GM10847 (cell line): Measurements from ENCODE around the gene MLYCD.

Experiments
- POLR2A ChIP-seq: IDR thresholded peaks from 2 replicates; pipeline ENCODE4 v1.6.1; 2011; ENCODE audit not compliant: insufficient read length; ENCODE audit errors: extremely low read depth

MLYCD gene

DNA sequence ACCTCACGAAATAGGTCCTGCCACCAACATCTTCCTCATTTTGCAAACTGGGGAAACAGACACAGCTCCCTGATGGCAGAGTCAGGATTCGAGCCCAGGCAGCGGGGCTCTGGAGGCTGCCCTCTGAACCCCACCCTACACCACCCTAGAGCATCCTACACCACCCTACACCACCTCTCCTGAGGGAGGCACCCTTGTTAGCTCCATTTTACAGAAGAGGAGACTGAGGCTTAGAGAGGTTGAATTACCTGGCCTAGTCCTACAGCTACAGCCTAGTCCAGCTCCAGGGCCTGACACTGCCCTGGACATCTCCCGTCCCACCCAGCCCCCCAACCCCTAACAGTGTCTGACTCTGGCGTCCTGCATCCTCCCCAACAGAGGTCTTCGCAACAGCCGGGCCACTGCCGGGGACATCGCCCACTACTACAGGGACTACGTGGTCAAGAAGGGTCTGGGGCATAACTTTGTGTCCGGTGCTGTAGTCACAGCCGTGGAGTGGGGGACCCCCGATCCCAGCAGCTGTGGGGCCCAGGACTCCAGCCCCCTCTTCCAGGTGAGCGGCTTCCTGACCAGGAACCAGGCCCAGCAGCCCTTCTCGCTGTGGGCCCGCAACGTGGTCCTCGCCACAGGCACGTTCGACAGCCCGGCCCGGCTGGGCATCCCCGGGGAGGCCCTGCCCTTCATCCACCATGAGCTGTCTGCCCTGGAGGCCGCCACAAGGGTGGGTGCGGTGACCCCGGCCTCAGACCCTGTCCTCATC is 65.9 kb downstream of the MLYCD start:
- no peak for TF ChIP-seq POLR2A

DNA sequence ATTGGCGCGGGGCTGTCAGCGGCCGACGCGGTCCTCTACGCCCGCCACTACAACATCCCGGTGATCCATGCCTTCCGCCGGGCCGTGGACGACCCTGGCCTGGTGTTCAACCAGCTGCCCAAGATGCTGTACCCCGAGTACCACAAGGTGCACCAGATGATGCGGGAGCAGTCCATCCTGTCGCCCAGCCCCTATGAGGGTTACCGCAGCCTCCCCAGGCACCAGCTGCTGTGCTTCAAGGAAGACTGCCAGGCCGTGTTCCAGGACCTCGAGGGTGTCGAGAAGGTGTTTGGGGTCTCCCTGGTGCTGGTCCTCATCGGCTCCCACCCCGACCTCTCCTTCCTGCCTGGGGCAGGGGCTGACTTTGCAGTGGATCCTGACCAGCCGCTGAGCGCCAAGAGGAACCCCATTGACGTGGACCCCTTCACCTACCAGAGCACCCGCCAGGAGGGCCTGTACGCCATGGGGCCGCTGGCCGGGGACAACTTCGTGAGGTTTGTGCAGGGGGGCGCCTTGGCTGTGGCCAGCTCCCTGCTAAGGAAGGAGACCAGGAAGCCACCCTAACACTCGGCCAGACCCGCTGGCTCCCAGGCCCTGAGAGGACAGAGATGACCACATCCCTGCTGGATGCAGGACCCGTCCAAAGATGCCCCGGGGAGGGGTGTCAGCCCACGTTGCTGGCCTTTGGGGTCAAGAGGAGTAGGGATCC is 66.7 kb downstream of the MLYCD start:
- no peak for TF ChIP-seq POLR2A

DNA sequence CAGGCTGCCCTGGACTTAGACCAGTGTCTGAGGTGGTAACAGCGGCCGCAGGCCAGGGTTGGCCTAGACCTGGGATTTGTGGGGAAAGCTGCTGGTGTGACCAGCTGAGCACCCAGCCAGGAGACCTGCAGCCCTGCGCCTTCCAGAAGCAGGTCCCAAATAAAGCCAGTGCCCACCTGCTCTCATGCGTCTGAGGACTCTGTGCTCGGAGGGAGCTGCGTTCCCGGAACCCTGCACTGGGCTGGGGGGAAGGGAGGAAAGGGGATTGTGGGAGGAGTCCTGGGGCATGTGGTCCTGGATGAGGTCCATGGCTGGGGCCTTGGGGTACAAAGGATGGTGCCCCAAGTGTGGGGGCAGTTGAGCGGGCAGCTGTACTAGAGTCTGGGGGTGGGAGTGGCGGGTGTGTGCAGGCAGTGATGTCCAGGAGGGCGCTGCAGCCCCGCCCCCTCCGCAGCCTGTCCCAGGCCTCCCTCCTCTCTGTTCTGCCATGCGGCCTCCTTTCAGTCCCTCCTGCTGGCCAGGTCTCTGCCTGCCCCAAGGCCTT is 67.3 kb downstream of the MLYCD start:
- no peak for TF ChIP-seq POLR2A

DNA sequence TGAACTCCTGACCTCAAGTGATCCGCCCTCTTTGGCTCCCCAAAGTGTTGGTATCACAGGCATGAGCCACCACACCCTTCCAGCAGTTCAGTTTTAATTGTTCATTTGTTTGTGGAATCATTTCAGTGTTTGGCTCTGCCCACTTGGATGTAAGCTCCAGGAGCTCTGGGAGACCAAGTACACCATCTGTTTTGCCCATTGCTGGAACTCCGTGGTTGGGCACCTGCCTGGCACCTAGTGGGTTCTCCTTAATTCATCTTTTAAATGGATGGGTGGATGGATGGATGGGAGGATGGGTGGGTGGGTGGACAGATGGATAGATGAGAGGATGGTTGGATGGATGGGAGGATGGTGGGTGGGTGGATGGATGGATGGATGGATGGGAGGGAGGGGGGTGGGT is 68.2 kb downstream of the MLYCD start:
- TF ChIP-seq POLR2A, result no peak

DNA sequence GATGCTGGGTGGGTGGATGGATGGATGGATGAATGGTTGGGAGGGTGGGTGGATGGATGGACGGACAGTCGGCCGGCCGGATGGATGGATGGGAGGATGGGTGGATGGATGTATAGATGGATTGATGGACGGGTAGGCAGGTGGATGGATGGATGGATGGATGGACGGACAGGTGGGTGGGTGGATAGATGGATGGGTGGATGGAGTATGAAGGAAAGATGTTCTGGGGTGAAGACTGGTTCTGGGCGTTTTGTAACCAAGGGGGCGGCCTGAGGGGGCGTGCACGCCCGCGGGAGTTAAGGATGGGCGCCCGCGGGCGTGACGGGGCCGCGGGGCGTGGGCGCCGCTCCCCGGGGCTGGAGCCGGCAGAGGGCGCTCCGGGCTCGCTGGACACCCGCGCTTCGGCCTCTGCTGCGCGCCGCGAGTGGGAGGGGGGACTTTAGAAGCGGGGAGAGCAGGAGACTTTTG is 69.0 kb downstream of the MLYCD start, which contains the start of gene NECAB2:
Gene NECAB2, plus strand, starts transcription at position 407 of the 468 bp plus-strand sequence. CDS start 405 bp downstream, outside the sequence.
- no peak for TF ChIP-seq POLR2A

DNA sequence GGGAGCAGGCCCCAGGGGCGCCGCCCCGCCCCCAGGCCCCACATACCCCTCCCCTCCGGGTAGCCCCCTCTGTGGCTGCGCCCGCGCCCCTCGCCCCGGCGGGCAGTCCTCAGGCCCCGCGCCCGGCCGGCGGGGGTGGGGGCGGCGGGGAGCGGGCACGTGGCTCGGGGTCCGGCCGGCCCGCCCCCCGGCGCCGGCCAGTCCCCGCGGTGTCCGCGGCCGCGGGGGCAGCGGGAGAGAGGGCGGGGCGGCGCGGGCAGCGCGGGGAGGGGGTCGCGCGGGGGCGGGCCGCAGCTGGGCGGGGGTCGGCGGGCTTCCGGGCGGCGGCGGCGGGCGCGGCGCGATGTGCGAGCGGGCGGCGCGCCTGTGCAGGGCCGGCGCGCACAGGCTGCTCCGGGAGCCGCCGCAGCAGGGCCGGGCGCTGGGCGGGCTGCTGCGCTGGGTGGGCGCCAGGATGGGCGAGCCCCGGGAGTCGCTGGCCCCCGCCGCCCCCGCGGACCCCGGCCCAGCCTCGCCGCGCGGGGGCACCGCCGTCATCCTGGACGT is 69.5 kb downstream of the MLYCD start:
- TF ChIP-seq POLR2A, result no peak

DNA sequence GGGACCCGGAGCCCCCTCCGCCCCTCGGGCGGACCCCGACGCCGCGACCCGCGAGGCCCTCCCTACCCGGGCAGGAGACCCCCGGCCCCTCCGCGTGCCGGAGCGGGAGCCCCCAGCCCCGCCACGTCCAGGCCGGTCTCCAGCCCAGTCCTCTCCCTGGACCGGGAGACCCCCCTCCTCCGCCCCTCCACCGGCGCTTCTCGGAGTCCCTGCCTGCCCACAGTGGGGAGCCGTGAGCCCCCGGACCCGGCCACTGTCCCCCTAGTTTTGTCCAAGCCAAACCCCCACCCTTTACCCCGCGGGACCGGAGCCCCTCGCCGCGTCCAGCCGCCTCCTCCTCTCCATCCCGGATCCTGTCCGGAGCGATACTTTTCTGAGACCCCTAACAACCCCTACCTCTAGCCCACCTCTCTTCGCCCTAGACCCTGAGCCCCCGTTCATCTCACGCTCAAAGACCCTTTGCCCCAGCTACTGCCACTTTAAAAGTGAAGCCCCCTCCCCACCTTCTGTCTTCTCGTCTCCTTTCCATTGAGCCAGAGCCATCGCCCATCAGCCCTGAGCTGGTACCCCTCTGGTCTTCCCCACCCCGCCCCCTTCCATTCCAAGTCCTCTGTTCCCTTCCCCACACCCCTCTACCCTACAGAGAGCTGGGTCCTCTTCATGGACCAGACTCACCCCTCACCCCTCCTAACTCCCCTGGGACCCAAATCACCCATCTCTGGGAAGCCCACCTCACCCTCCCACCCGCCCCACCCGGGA is 70.2 kb downstream of the MLYCD start:
- TF ChIP-seq POLR2A, result no peak

DNA sequence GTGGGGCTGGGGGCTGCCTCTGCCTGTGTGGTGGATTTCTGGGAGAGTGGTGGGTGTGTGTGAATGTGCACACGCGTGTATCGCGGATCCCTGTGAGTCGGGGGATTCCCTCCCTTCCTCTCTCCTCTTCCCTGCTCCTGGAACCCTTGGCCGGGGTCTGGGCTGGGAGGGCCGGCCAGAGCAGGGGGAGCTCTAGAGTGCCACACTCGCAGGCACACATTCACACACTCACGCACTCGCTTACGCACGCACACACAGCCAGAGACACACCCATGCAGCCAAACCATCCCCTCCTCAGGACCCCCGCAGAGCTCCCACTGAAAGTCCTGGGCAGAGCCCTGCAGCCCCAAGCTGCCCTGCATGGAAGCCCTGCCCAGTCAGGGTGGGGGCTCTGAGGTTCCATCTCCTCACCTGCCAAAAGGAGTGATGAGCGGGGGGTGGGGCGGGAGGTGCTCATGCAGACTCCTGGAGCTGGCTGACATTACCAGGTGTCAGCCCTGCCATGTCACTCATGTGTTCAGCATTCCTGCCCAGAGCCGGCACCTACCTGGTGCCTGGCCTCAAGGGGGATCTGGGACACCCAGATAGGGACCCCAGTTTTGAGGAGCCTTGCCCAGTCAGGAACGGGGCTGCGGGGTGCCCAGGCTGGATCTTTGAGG is 71.0 kb downstream of the MLYCD start:
- TF ChIP-seq POLR2A, result no peak

DNA sequence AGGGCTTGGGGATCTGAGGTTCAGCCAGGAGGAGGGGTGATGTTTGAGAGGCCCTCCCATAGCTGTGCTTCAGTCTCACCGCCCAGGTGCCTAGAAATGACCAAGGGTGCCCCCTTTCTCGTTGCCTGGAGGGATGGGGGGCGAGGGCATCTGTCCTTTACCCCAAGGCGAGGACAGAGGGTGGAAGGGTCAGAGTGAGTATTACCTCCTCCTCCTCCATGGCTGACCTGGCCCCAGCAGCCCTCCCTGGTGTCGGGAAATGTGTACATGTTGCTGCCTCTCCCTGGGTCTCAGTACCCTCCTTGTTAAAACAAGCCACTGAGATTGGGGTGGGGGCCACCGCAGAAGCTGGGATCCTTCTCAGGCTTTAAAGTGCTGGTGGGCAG is 71.5 kb downstream of the MLYCD start:
- no peak for TF ChIP-seq POLR2A

DNA sequence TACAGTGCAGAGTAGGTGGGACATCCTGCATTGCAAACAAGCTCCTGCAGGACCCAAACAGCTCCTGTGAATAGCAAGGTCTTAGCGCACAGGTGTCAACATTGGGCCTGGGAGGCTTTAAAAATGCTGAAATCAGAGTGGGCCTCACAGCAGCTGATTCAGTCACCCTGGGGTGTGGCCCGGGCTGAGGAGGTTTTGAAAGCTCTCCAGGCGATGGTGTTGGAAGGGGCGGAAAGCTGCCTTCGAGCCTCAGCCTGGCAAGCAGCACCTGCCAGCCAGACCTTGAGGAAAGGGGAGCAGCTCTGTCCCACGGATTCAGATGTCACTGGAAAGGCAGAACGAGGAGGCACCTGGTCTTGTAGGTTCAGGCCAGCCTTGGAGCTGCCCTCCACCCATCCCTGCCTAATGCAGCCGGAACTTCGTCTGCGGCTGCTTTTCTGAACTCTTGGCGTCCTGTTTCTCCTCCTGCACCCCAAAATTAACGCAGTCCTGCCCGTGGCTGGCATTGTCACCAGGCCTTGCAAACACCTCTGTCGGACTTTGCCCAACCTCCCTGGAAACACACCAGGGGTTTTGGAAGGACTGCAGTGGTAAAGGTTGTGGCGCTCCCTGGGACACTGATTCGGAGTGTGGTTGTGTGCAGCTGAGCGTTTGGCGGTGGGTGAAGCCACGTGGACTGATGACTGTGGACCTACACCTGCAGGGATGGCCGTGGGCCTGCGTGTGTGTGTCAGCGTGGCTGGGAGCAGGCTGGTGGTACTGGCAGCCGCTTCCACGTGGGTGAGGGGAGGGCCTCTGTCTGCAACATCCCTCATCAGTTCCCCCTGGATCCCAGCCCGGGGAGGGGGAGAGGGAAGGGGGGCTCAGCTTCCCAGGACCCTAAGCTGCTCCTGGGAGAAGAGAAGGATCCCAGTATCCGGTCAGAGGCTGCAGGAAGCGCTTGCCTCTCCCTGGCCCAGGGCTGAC is 72.5 kb downstream of the MLYCD start:
- TF ChIP-seq POLR2A, result no peak

DNA sequence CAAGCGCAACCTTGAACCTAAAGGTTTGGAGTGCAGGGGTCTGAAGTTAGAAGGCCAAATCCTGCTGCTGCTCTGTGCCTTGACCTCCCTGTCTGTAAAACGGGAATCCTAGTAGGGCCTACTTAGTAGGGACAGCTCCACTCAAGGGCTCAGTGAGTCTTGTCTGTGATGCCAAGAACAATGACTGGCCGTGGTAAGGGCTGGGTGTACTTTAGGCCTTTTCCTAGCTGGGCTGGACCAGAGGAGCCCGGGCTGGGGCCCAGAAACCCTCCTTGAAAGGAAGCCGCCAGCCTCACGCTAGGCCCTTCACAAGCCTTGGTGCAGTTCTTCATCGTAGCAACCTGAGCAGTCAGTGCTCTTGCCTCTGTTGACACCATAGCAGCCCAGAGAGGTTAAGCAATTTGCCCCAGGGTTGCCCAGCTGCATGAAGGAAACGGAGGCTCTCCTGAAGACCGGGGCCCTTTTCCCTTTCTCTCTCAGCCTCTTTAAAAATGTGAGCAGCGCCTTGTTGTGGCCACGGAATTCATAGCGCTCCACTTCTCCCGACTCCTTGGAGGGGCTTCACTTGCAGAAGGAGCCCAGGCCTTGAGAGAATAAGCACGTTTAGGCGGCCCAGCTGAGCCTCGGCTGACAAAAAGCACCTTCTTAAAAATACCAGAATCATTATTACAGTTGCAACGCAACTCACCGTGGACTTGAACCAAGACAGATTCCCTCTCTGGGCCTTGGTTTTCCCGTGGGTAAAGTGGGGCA is 73.5 kb downstream of the MLYCD start:
- TF ChIP-seq POLR2A, result no peak

DNA sequence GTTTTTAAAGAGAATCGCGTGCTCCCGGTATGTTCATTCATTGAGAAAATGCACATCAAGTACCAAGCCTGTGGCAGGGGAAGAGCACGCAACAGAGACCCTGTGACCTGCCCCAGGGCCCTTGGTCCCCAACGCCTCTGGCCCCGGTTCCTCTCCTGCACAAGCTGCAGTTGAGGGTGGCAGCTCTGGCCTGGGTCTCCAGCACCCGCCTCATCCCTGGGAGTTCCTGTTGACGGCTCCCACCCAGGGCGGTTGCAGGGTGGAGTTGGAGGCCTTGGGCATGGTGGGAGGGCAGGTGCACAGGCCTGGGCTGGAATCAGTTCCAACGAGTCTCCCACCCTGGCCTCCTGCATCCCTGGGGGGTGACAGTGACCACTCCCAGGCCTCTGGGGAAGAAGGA is 74.2 kb downstream of the MLYCD start:
- TF ChIP-seq POLR2A, result no peak
